ENCODE measurements around the gene ELL2. TPM values are rescaled to one million over a fixed set of nuclear protein-coding genes. Genes with fewer than 3 reads are reported as not detected.

The ELL2 gene
- total RNA-seq, 1 donor from 2014 or later = 14.2 TPM

DNA sequence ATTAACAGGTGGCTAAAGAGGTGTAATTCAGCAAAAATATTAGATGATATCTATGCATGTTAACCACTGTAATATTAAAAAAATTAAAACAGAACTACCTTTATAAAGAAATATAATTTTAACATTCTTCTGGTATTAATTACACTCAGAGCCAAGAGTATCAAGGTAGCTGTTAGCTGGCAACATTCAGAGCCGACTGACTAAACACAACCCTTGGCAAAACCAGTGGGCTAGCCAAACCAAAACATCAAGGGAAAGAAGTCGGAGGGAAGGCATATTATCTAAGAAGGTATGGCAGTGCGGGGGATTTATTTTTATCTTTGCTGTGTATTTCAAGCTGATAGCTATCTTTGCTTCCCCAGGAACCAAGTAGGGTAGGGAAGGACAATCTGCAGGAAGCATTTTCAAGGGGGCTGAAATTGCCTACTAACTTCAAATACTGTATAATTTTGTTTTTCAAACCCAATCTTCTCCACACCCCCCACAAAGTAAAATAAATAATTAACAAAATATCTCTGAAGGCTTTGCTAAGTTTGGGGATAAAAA is 24.0 kb downstream of the ELL2 start:
- Histone ChIP-seq H3K4me3 (no peak overlapping the region), H2AFZ (replicated peaks) (no peak overlapping the region), H3K4me1 (peaks cover 47% of the 10 kb centered on the region), H3K27ac (no peak overlapping the region), H3K36me3 (no peaks in the 10 kb centered on the region), H3K79me2 (ENCODE audit: low read depth) (no peaks in the 10 kb centered on the region), H3K9ac (no peak overlapping the region), H3K4me2 (no peak overlapping the region), H3K9me3 (ENCODE audit: low read depth) (no peaks in the 10 kb centered on the region), H4K20me1 (ENCODE audit: low read depth) (no peaks in the 10 kb centered on the region), H3K27me3 (no peaks in the 10 kb centered on the region), H3F3A (ENCODE audit: low read depth) (peaks cover 14% of the 10 kb centered on the region)
- H3K36me3 Mint-ChIP-seq = peaks cover 3% of the 10 kb centered on the region
- no peaks in the 10 kb centered on the region for H3K9me3 Mint-ChIP-seq
- no peak for DNase-seq (ENCODE audit: low spot score)
- TF ChIP-seq EZH2phosphoT487 (IDR thresholded peaks at IDR 0.05) (no peak), EZH2 (IDR thresholded peaks at IDR 0.05) (no peak)
- TF ChIP-seq, protein P1, sequence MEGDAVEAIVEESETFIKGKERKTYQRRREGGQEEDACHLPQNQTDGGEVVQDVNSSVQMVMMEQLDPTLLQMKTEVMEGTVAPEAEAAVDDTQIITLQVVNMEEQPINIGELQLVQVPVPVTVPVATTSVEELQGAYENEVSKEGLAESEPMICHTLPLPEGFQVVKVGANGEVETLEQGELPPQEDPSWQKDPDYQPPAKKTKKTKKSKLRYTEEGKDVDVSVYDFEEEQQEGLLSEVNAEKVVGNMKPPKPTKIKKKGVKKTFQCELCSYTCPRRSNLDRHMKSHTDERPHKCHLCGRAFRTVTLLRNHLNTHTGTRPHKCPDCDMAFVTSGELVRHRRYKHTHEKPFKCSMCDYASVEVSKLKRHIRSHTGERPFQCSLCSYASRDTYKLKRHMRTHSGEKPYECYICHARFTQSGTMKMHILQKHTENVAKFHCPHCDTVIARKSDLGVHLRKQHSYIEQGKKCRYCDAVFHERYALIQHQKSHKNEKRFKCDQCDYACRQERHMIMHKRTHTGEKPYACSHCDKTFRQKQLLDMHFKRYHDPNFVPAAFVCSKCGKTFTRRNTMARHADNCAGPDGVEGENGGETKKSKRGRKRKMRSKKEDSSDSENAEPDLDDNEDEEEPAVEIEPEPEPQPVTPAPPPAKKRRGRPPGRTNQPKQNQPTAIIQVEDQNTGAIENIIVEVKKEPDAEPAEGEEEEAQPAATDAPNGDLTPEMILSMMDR (IDR thresholded peaks at IDR 0.05) = no peak
- H3K4me1 Mint-ChIP-seq = peaks cover 14% of the 10 kb centered on the region
- H3K4me3 Mint-ChIP-seq = no peak overlapping the region
- H3K27ac Mint-ChIP-seq = no peak overlapping the region
- H3K27me3 Mint-ChIP-seq (ENCODE audit: insufficient read depth, low read depth) = peaks cover 2% of the 10 kb centered on the region

DNA sequence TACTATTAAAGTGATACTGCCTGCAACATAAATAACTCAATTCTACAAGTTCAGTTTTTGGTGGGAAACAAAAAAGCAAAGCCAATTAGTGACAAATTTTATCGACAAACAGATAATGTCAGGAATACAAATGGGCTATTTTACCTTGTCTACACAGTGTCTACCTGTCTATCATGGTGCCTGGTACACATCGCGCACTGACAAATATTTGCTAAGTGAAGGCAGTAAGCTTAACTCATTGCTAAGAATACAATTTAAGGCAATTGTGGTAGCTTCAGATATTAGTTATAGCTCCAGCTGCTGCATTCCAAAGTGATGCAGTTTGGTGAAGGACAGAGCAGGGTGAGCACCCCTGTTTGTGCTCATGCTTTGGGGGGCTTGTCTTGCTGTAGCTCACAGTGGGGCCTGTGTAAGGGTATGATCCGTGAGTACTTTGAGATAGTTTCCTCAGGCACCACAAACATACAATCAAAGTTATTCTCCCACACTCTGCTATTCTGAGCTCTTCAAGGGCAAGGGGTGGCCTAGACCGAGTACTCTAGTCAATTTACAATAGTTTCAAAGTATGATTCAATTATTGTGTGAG is 24.7 kb downstream of the ELL2 start:
- Histone ChIP-seq H3K79me2 (ENCODE audit: low read depth) (no peaks in the 10 kb centered on the region), H3F3A (ENCODE audit: low read depth) (peaks cover 10% of the 10 kb centered on the region), H3K4me1 (peaks cover 43% of the 10 kb centered on the region), H3K9ac (no peak overlapping the region), H3K36me3 (no peaks in the 10 kb centered on the region), H3K27me3 (no peaks in the 10 kb centered on the region), H3K27ac (no peak overlapping the region), H3K4me2 (no peak overlapping the region), H3K4me3 (no peak overlapping the region), H3K9me3 (ENCODE audit: low read depth) (no peaks in the 10 kb centered on the region), H4K20me1 (ENCODE audit: low read depth) (no peaks in the 10 kb centered on the region), H2AFZ (replicated peaks) (no peak overlapping the region)
- no peak for DNase-seq (ENCODE audit: low spot score)
- no peak overlapping the region for H3K27ac Mint-ChIP-seq
- TF ChIP-seq, protein P1 (IDR thresholded peaks at IDR 0.05) = no peak
- TF ChIP-seq EZH2phosphoT487 (IDR thresholded peaks at IDR 0.05) (no peak), EZH2 (IDR thresholded peaks at IDR 0.05) (no peak)
- no peaks in the 10 kb centered on the region for H3K9me3 Mint-ChIP-seq
- H3K27me3 Mint-ChIP-seq (ENCODE audit: insufficient read depth, low read depth) = peaks cover 2% of the 10 kb centered on the region
- H3K4me1 Mint-ChIP-seq = peaks cover 13% of the 10 kb centered on the region
- peaks cover 3% of the 10 kb centered on the region for H3K36me3 Mint-ChIP-seq
- no peak overlapping the region for H3K4me3 Mint-ChIP-seq

DNA sequence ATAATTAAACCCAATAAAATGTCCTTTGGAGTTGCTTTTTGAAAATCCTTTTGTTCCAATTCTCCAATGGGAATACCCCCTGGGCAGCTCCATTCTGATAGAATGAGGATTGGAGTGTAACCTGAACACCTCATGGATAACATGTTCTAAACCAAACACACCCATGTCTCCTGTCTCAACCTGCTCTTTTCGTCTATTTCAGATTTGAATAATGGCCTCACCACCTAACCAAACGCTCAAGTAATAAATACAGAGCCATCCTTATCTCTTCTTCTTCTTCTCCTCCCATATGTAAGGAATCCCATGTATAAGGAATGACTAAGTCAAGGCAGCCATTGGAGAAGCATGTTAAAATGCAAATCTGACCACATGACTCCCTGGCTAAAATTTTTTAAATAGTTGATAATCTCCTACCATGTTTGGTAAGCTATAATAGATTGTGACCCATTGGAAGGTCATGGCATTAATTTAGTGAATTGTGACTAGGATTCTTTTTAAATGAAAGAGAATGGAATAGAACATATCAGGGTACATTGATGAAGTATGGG is 26.0 kb downstream of the ELL2 start:
- no peaks in the 10 kb centered on the region for H3K79me2 ChIP-seq (ENCODE audit: low read depth)
- Mint-ChIP-seq H3K9me3 (no peaks in the 10 kb centered on the region), H3K4me1 (peaks cover 1% of the 10 kb centered on the region), H3K4me3 (no peak overlapping the region), H3K27me3 (ENCODE audit: insufficient read depth, low read depth) (peaks cover 2% of the 10 kb centered on the region), H3K36me3 (peaks cover 3% of the 10 kb centered on the region), H3K27ac (no peak overlapping the region)
- H3K36me3 ChIP-seq = no peaks in the 10 kb centered on the region
- no peaks in the 10 kb centered on the region for H3K27me3 ChIP-seq
- no peak overlapping the region for H3K9ac ChIP-seq
- no peaks in the 10 kb centered on the region for H3F3A ChIP-seq (ENCODE audit: low read depth)
- no peak for DNase-seq (ENCODE audit: low spot score)
- no peaks in the 10 kb centered on the region for H3K9me3 ChIP-seq (ENCODE audit: low read depth)
- H3K4me1 ChIP-seq = peaks cover 31% of the 10 kb centered on the region
- TF ChIP-seq EZH2 (IDR thresholded peaks at IDR 0.05) = no peak
- TF ChIP-seq, protein P1 (IDR thresholded peaks at IDR 0.05) = no peak
- no peak for TF ChIP-seq EZH2phosphoT487 (IDR thresholded peaks at IDR 0.05)
- H3K4me3 ChIP-seq = no peak overlapping the region
- H3K4me2 ChIP-seq = no peak overlapping the region
- no peak overlapping the region for H3K27ac ChIP-seq
- H2AFZ ChIP-seq (replicated peaks) = no peak overlapping the region
- H4K20me1 ChIP-seq (ENCODE audit: low read depth) = no peaks in the 10 kb centered on the region

Measured in neural progenitor cell (in vitro differentiated cells).